ENCODE data around the gene EML4.

DNA sequence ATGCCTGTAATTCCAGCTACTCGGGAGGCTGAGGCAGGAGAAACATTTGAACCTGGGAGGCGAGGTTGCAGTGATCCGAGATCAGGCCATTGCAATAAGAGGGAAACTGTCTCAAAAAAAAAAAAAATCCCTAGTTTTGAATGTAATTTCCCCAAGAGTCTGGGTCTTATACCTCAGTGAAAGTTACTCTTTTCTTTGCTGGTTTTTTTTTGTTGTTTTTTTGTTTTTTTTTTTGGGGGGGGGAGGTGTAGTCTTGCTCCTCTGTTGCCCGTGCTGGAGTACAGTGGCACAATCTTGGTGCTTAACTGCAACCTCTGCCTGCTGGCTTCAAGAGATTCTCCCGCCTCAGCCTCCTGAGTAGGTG lies 22.8 kb downstream of the EML4 start:
- TF ChIP-seq EZH2phosphoT487 (IDR thresholded peaks at IDR 0.05; ENCODE audit: borderline replicate concordance, low read length) (no peak), EZH2 (IDR thresholded peaks at IDR 0.05; ENCODE audit: low read length, unreplicated experiment) (no peak)
